T-helper 1 cell treated with Interleukin-12 subunit alpha and Interleukin-12 subunit beta and Interleukin-4 antibody, amounts not matched to agents 30 μg/mL and 1 μg/mL, for 36 hours (primary cell): ENCODE results near the gene TSPOAP1.

Source experiments
- H3K27ac Mint-ChIP-seq: one replicate; pipeline ENCODE4 v1.8.0; 2021; ENCODE audit warnings: mild to moderate bottlenecking, mixed read lengths
- H3K27me3 Mint-ChIP-seq: one replicate; pipeline ENCODE4 v1.8.0; 2021; ENCODE audit warnings: low read depth, mixed read lengths
- H3K36me3 Mint-ChIP-seq: one replicate; pipeline ENCODE4 v1.8.0; 2021; ENCODE audit warnings: low read depth, mixed read lengths
- H3K4me1 Mint-ChIP-seq: one replicate; pipeline ENCODE4 v1.8.0; 2021; ENCODE audit warnings: low read depth, mixed read lengths
- H3K4me3 Mint-ChIP-seq: one replicate; pipeline ENCODE4 v1.8.0; 2021; ENCODE audit warnings: mild to moderate bottlenecking, moderate library complexity, mixed read lengths
- H3K9me3 Mint-ChIP-seq: one replicate; pipeline ENCODE4 v1.8.0; 2021; ENCODE audit warnings: mixed read lengths

TSPOAP1 gene

GRCh38 chr17:58328195-58329034 lies at the start of gene TSPOAP1:
TSS of gene TSPOAP1 (minus strand) at chr17:58328795. CDS start at chr17:58327920, 875 bp downstream.
- Mint-ChIP-seq H3K4me3 (peak within 1 kb of the TSS; percentile 99), H3K9me3 (no peaks in the 10 kb centered on the region), H3K36me3 (peaks cover 42% of the 10 kb centered on the region), H3K27me3 (peaks cover 6% of the 10 kb centered on the region), H3K27ac (peak within 1 kb of the TSS; percentile 91), H3K4me1 (peaks cover 44% of the 10 kb centered on the region)

- Mint-ChIP-seq H3K27me3 (no peaks in the 10 kb centered on the region), H3K4me1 (peaks cover 31% of the 10 kb centered on the region), H3K27ac (no peak overlapping the region), H3K9me3 (no peaks in the 10 kb centered on the region), H3K36me3 (peaks cover 9% of the 10 kb centered on the region), H3K4me3 (no peak overlapping the region)
These were observed 49.1 kb upstream of the TSPOAP1 start for GRCh38 chr17:58377661-58378060.

GRCh38 chr17:58377093-58377601 lies 48.6 kb upstream of the TSPOAP1 start:
- Mint-ChIP-seq H3K9me3 (no peaks in the 10 kb centered on the region), H3K27me3 (no peaks in the 10 kb centered on the region), H3K36me3 (peaks cover 9% of the 10 kb centered on the region), H3K4me1 (peaks cover 26% of the 10 kb centered on the region), H3K4me3 (no peak overlapping the region), H3K27ac (no peak overlapping the region)

DNA sequence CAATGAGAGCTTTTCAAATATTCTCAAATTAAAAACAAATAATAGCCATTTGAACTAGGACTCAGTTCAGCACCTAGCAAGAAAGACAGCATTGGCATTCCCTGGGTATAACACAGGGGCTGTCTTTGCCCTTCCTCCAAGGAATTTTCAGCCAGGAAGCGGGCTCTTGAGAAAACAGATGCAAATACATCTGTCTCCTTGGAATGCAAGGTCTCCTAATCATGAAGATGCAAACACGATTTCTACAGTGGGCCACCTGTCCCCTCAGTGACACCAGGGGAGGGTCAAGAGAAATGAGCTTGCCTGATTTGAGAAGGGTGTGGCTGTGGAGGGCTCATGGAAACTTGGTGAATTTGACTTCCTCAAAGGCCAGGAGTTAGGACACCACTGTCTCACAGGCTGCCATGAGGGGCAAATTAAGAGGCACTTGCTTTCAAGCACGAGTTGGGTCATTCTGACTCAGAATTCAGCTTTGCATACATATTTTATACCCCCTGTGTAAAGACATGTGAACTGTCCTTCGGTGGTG lies 47.9 kb upstream of the TSPOAP1 start:
- H3K27ac Mint-ChIP-seq, result no peak overlapping the region
- H3K4me1 Mint-ChIP-seq, result peaks cover 21% of the 10 kb centered on the region
- H3K9me3 Mint-ChIP-seq, result no peaks in the 10 kb centered on the region
- peaks cover 9% of the 10 kb centered on the region for H3K36me3 Mint-ChIP-seq
- no peak overlapping the region for H3K4me3 Mint-ChIP-seq
- H3K27me3 Mint-ChIP-seq, result no peaks in the 10 kb centered on the region

DNA sequence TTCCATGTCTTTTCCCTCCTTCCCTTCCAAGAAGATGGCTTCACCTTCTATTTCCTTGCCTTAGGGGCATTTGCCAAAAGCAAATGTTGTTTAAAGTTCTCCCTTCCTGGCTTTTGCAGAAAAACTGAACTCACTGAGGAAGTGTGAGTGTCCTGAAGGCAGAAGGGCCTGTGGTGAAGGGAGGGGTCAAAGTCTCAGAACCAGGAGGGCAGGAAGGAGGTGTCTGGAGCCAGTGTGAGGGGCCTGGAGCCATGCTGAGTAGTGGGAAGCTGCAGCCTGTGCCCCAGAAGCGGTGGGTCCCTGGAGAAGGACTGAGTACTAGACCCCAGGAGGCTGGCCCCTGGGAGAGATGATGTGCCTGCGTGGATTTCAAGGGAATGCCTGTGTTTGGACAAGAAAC lies 47.2 kb upstream of the TSPOAP1 start:
- no peak overlapping the region for H3K4me3 Mint-ChIP-seq
- peaks cover 17% of the 10 kb centered on the region for H3K4me1 Mint-ChIP-seq
- H3K27me3 Mint-ChIP-seq, result no peaks in the 10 kb centered on the region
- H3K36me3 Mint-ChIP-seq, result peaks cover 9% of the 10 kb centered on the region
- H3K9me3 Mint-ChIP-seq, result no peaks in the 10 kb centered on the region
- H3K27ac Mint-ChIP-seq, result no peak overlapping the region

GRCh38 chr17:58375256-58375655 lies 46.7 kb upstream of the TSPOAP1 start:
- H3K36me3 Mint-ChIP-seq, result peaks cover 10% of the 10 kb centered on the region
- H3K9me3 Mint-ChIP-seq, result no peaks in the 10 kb centered on the region
- H3K4me1 Mint-ChIP-seq, result peaks cover 21% of the 10 kb centered on the region
- H3K4me3 Mint-ChIP-seq, result no peak overlapping the region
- no peak overlapping the region for H3K27ac Mint-ChIP-seq
- H3K27me3 Mint-ChIP-seq, result no peaks in the 10 kb centered on the region

DNA sequence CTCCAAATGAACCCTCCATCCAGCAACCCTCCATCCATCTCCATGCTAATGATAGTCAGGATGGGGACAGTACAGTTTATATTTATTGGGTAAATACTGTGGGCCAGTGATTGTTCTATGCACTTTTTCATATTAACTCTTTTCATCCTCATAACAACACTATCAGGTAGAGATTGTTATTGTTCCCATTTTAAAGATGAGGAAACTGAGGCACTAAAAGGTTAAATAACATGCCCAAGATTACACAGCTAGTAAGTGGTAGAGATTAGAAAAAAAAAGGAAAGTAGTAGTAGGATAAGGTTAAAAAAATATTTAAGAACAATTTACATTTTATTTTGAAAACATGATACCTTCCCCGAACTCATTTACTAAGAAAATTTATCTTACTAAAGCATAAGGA lies 45.3 kb upstream of the TSPOAP1 start:
- Mint-ChIP-seq H3K27me3 (no peaks in the 10 kb centered on the region), H3K36me3 (peaks cover 10% of the 10 kb centered on the region), H3K4me1 (peaks cover 21% of the 10 kb centered on the region), H3K27ac (no peak overlapping the region), H3K4me3 (no peak overlapping the region), H3K9me3 (no peaks in the 10 kb centered on the region)

GRCh38 chr17:58373003-58373402 lies 44.4 kb upstream of the TSPOAP1 start:
- Mint-ChIP-seq H3K27ac (no peak overlapping the region), H3K4me3 (no peak overlapping the region), H3K27me3 (no peaks in the 10 kb centered on the region), H3K9me3 (no peaks in the 10 kb centered on the region), H3K4me1 (peaks cover 18% of the 10 kb centered on the region), H3K36me3 (peaks cover 10% of the 10 kb centered on the region)

- no peak overlapping the region for H3K27ac Mint-ChIP-seq
- no peaks in the 10 kb centered on the region for H3K9me3 Mint-ChIP-seq
- no peak overlapping the region for H3K4me3 Mint-ChIP-seq
- H3K27me3 Mint-ChIP-seq, result no peaks in the 10 kb centered on the region
- peaks cover 15% of the 10 kb centered on the region for H3K4me1 Mint-ChIP-seq
- peaks cover 10% of the 10 kb centered on the region for H3K36me3 Mint-ChIP-seq
These were observed 42.8 kb upstream of the TSPOAP1 start for GRCh38 chr17:58371300-58371950.

DNA sequence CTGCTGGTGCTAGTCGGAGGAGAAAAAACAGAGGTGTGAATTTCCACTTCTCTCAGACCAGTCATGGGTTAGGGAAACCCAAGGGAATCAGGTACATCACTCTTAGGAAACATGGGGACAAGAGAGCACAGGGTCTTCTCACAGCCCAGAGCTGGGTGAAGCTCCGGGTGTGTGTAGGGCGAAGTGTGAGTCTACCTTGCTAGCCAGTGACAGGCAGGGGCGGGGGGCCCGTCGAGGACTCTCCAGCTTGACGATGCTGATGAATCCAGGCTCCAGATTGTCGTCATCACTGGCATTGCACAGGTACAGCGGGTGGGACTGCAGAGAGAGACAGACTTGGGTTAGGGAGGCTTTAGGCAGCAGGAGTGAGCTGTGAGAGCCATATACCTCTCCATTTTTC lies 42.1 kb upstream of the TSPOAP1 start:
- H3K27me3 Mint-ChIP-seq, result no peaks in the 10 kb centered on the region
- H3K4me1 Mint-ChIP-seq, result peaks cover 15% of the 10 kb centered on the region
- no peaks in the 10 kb centered on the region for H3K9me3 Mint-ChIP-seq
- H3K4me3 Mint-ChIP-seq, result no peak overlapping the region
- H3K27ac Mint-ChIP-seq, result no peak overlapping the region
- peaks cover 10% of the 10 kb centered on the region for H3K36me3 Mint-ChIP-seq

DNA sequence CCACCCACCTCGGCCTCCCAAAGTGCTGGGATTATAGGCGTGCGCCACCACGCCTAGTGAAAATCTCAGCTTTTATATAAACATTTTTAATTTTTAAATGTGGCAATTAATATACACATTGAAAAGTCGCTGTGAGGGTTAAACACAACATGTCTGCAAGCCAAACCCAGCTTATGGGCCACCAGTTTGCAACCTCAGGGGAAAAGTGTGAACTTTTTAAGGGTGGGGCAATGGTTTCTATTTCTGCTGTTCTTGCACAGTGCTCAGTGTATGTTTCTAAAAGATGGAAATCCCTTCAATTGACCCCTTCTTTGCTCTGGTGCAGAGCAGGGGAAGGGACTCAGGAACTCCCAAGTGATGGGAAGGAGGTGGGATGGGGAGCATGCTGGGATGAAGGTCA lies 41.7 kb upstream of the TSPOAP1 start:
- Mint-ChIP-seq H3K36me3 (peaks cover 10% of the 10 kb centered on the region), H3K4me1 (peaks cover 15% of the 10 kb centered on the region), H3K27ac (no peak overlapping the region), H3K9me3 (no peaks in the 10 kb centered on the region), H3K4me3 (no peak overlapping the region), H3K27me3 (no peaks in the 10 kb centered on the region)

DNA sequence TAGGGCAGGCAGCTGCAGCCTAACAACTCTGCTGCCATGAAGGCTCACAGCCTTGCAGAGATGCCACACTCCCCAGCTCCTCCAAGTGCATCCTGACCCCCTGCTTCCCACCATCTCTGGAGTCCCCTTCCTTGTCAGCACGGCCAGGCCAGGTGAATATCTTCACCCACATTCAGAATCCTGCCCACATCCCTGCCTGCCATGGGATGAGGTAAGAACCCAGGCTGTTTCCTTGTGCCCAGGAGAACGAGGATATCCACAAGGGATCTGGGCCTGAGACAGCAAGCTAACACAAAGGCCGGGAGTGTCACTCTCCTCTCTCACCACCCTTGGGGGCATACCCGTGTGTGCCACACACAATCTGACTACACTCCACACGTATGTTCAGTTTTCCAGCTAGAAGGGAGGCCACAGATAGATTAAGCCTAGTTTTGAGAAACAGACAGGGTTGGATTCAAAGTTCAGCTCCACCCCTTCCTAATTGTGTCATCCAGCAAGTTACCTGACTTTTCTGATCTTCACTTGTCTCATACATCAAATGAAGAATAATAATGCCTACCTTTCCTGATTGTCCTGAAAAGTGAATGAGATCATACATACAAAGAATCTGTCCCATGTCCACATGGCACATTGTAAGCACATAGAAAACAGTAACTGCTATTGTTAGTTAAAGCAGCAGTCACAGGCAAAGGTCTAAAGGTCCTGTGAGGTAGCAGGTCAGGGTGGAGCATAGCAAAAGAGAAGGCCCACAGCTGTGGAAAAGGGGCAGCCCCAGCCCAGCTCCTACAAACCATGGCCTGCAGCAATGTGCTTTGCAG lies 40.8 kb upstream of the TSPOAP1 start:
- H3K4me3 Mint-ChIP-seq, result no peak overlapping the region
- no peak overlapping the region for H3K27ac Mint-ChIP-seq
- peaks cover 15% of the 10 kb centered on the region for H3K4me1 Mint-ChIP-seq
- H3K27me3 Mint-ChIP-seq, result no peaks in the 10 kb centered on the region
- H3K9me3 Mint-ChIP-seq, result no peaks in the 10 kb centered on the region
- H3K36me3 Mint-ChIP-seq, result peaks cover 4% of the 10 kb centered on the region

DNA sequence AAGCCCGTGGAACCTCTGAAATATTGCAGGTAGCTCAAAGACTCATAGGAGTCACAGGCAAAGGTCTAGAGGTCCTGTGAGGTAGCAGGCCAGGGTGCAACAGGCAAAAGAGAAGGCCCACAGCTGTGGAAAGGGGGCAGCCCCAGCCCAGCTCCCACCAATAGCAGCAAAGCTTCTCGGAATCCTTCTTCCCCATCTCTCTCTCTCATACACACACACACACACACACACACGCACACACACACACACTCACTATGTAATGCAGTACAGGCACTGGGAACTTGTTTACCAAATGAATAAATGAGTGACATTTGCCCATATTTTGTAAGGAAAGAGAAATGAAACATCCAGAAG lies 40.2 kb upstream of the TSPOAP1 start:
- no peaks in the 10 kb centered on the region for H3K9me3 Mint-ChIP-seq
- H3K27ac Mint-ChIP-seq, result no peak overlapping the region
- H3K27me3 Mint-ChIP-seq, result no peaks in the 10 kb centered on the region
- no peak overlapping the region for H3K4me3 Mint-ChIP-seq
- H3K36me3 Mint-ChIP-seq, result peaks cover 4% of the 10 kb centered on the region
- H3K4me1 Mint-ChIP-seq, result peaks cover 15% of the 10 kb centered on the region

DNA sequence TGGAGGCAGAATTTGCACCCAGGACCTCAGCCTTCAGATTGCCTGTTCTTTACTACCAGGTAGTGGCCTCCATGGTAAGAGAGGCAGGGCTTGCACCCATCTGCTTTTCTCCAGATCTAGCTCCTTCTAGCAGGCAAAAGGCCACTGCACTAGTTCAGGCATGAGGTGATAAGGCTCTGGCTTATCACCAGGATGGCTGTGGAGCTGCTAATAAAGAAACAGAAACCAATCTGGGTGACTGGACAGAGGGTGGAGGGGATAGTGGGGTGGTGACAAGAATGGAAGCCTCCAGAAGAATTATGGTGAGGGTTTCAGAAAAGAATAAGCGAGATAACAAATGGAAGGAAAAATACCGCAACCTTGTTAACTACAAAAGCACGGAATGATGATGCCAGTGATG lies 38.9 kb upstream of the TSPOAP1 start:
- Mint-ChIP-seq H3K36me3 (peaks cover 1% of the 10 kb centered on the region), H3K27ac (no peak overlapping the region), H3K4me3 (no peak overlapping the region), H3K4me1 (peaks cover 15% of the 10 kb centered on the region), H3K27me3 (no peaks in the 10 kb centered on the region), H3K9me3 (no peaks in the 10 kb centered on the region)
